BJ (cell line): ENCODE data around the gene C17orf67. TPM values are rescaled to one million over a fixed set of nuclear protein-coding genes. Genes with fewer than 3 reads are reported as not detected.

ENCODE experiments used
- CTCF ChIA-PET: fragments of 350-600 bp; formaldehyde crosslinking; extraction: SDS; loops from one replicate; lab custom pipeline; 2021; ENCODE audit warnings: antibody characterized with exemption, inconsistent platforms; lab: Yijun Ruan, JAX
- POLR2A ChIA-PET: fragments of 300-600 bp; sonication (Branson Sonifier 250); formaldehyde crosslinking; extraction: SDS; loops from one replicate; lab custom pipeline; 2021; ENCODE audit warnings: antibody characterized with exemption; lab: Charles Lee
- DNase-seq: peaks from one replicate; pipeline ENCODE4 v3.0.0-alpha.2; 2011; ENCODE audit warnings: low read depth
- H3K27me3 ChIP-seq: 2 replicates; pipeline ENCODE4 v1.6.0; 2011; ENCODE audit warnings: low read length; ENCODE audit not compliant: control insufficient read depth, insufficient read depth
- H3K36me3 ChIP-seq: 2 replicates; pipeline ENCODE4 v1.5.1; 2011; ENCODE audit warnings: low read length; ENCODE audit not compliant: control insufficient read depth, insufficient read depth
- H3K4me3 ChIP-seq: 2 replicates; pipeline ENCODE4 v1.5.1; 2011; ENCODE audit warnings: low read depth, mild to moderate bottlenecking, control low read depth, low read length
- CTCF ChIP-seq: IDR thresholded peaks from 2 replicates; pipeline ENCODE4 v1.5.1; 2011; ENCODE audit warnings: low read depth, mild to moderate bottlenecking, control low read depth, inconsistent platforms, low read length, moderate library complexity; ENCODE audit not compliant: insufficient read depth
- polyA plus RNA-seq: library from polyadenylated mRNA; depleted of rRNA; stranded (reverse); fragments of >200 nt; gene quantifications from 2 replicates; pipeline ENCODE4 v1.2.3, GENCODE V29; 2011; rRNA removed
- small RNA-seq: library from RNA; depleted of rRNA; stranded (forward); fragments of <200 nt; gene quantifications from one replicate; pipeline ENCODE3, GENCODE V24; 2012; ENCODE audit warnings: low replicate concordance, low read depth; ENCODE audit not compliant: insufficient read length

Gene C17orf67
- polyA plus RNA-seq, 1 experiment, result 0.50 TPM

GRCh38 chr17:56742601-56743000, 91.1 kb downstream of the C17orf67 start:
- ChIA-PET CTCF (no interaction called here), POLR2A (no interaction called here)

More at GRCh38 chr17:56742601-56743000, 91.1 kb downstream of the C17orf67 start:
- H3K4me3 ChIP-seq, result no peak overlapping the region
- no peak for DNase-seq
- no peak for TF ChIP-seq CTCF
- H3K36me3 ChIP-seq, result no peaks in the 10 kb centered on the region
- H3K27me3 ChIP-seq, result no peaks in the 10 kb centered on the region; the same call in none of the 2 replicates

Small RNAs within 50 kb of the gene (small RNA-seq; reads per million reads assigned to genes)
- not detected for gene RNU6-1158P

Other genes starting within 250 kb of the C17orf67 start
- 0.26 and 0.49 TPM in 2 replicates for gene NOG, start 240.2 kb downstream of the C17orf67 start, polyA plus RNA-seq
- 1.9 and 2.1 TPM in 2 replicates for gene DGKE, start 231 bp upstream of the C17orf67 start, polyA plus RNA-seq
- gene TRIM25, start 80.1 kb upstream of the C17orf67 start, polyA plus RNA-seq, result 25.6 and 28.4 TPM in 2 replicates
- gene COIL, start 127.1 kb upstream of the C17orf67 start, polyA plus RNA-seq, result 2.8 and 5.1 TPM in 2 replicates
- 30.7 and 31.1 TPM in 2 replicates for gene SCPEP1, start 144.2 kb upstream of the C17orf67 start, polyA plus RNA-seq